ENCODE measurements around the gene COL1A1. TPM values are rescaled to one million over a fixed set of nuclear protein-coding genes. Genes with fewer than 3 reads are reported as not detected.
A peak's percentile ranks its signal among the peaks of the same experiment; 100 is the strongest.

COL1A1 gene
- total RNA-seq, 1 experiment from 2014 or later = 86.8 TPM

DNA sequence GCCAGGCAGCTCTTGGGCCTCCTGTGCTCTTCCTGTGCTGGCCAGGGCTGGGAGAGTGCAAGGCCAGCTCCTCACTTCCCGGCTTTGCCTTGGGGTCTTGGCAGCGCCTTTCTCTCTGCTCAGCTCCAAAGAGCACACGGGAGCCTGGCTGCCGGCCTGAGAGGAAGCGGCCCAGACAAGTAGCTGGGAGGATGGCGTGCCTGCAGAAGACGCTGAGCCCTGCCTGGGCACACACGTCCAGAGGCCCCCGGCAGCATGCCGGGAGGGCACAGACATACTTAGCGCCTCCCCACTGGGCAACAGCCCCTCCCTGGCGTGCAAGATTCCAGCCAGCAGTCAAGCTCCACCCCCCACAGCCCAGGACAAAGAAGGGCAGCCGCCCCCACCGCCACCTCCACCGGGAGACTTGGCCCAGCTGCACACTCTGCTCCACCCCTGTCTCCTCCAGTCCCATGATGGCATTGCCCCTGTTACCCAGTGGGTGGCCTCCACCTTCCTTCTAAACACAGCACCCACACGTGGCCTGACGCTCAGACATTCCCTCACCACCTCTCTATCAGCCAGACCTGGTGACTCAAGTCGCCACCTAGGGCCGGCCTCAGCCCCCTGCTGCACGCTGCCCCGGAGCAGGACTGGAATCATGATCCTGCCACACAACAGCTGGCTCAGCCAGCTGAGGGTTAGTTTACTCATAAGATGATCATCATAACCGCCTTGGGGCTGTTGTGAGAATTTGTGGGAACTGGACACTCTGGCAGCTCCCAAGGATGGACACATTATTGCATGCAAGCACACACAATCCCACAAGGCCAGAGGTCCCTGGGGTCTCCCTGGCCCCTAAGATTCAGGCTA, 23.2 kb downstream of the COL1A1 start:
- in situ Hi-C loops (cut with HindIII; ENCODE audit: low sequenced_read_pairs) = no loop called here
- DNase-seq (ENCODE audit: low spot score) = peak; percentile 59

DNA sequence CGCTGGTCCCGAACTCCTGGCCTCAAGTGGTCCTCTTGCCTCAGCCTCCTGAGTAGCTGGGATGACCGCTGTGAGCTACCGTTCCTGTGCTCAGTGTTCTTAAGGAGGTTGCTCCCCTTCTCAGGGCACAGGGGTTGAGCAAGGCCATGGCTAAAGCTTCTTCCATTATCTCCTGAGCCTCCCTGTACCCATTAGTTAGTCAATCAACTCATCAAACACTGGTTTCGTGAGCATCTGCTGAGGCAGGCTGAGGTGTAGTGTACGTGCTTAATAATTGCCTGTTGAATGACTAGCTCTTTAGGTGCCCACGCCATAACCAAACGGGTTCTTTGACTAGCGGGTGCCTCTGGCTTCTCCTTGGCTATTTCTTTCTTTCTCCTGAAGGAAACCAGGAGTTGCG, 24.0 kb downstream of the COL1A1 start:
- DNase-seq (ENCODE audit: low spot score) = no peak
- in situ Hi-C loops (cut with HindIII; ENCODE audit: low sequenced_read_pairs) = no loop called here

DNA sequence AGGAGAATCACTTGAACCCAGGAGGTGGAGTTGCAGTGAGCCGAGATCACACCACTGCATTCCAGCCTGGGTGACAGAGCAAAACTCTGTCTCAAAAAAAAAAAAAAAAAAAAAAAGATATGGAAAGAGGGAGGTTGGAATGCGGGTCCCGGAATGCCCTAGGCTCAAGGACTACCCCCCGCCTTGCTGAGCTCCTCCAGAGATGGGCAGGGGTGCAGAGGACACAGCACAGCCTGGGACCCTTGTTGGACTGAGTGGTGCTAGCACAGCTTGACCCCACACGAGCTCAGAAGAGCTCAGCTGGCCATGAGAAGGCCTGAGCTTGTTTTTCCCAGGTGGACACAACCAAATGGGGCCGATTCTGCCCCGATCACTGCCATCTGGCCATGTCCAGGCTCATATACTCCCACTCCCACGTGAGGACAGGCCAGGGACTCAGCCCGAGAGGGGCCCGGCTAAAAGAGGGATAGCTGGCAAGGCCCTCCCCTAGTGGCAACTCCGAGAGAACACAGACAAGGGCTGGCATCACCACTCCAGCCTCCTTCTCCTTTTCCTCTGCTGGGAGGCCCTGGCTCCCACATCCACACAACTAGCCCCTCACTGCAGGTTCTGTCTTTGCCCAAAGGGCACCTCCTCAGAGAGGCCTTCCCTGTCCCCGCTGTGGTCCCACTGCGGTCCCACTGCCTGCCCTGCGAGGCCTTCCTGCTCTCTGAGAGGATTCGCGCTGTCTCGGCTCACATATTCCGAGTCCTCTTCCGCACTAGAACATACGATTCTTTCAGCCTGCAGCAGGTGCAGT, 24.7 kb downstream of the COL1A1 start:
- DNase-seq (ENCODE audit: low spot score) = no peak
- in situ Hi-C loops (cut with HindIII; ENCODE audit: low sequenced_read_pairs) = no loop called here

DNA sequence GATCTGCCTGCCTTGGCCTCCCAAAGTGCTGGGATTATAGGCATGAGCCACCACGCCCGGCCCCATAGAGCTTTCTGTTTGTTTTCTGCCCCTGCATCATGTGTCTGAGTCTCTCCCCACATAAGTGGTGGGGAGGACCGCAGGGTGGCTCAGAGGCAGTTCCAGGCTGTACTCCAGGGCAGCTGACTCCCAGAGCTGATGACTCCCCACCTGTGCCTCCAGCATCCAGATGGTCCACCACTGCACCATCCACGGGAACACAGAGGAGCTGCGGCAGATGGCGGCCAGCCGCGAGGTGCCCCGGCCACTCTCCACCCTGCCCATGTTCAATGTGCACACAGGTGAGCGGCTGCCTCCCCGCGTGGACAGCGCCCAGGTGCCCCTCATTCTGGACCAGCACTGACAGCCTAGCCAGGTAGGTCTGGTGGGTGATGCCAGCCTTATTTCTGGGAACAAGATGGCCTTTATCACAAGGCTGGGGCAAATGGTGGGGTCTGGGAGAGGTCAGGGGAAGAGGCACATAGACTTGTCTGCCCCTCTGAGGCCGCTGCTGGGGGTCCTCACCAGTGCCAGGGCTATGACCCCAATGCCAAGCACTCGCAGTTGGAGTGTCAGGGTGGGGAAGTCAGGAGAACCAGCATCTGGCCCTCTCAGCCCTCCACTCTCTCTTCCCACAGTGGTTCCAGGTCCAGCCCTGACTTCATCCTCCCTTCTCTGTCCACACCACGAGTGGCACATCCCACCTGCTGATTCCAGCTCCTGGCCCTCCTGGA, 26.2 kb downstream of the COL1A1 start:
- no peak for DNase-seq (ENCODE audit: low spot score)
- in situ Hi-C loops (cut with HindIII; ENCODE audit: low sequenced_read_pairs) = no loop called here

GRCh38 chr17:50174444-50174843, 27.0 kb downstream of the COL1A1 start:
- DNase-seq (ENCODE audit: low spot score) = no peak
- in situ Hi-C loops (cut with HindIII; ENCODE audit: low sequenced_read_pairs) = no loop called here

DNA sequence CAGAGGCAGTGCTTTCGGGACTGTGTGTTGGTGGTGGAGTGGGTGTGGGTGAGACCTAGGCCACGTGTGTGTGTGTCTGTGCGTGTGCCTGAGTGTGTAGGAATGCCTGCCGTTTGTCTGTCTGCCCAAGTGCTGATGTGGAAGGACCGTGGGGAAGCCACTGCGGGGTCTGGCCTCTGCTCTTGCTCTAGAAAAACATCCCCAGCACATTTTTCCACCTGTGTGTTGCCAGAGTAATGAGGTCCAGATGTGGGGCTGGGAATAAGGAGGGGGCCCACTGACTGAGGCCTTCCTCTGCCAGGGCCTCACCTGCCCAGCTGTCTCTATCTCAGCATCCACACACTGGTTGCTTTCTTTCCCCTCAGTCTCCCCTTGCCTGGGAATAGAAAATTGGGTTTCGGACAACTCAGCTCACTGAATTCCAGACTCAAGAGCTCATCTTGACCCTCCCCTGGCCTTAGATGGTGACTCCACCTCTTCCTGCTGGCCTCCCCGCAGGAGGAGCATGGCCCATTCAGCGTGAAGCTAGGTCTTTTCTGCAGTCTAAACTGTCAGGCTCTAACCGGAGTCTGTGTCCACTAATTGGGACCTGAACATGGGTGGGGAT, 28.0 kb downstream of the COL1A1 start:
- in situ Hi-C loops (cut with HindIII; ENCODE audit: low sequenced_read_pairs) = no loop called here
- no peak for DNase-seq (ENCODE audit: low spot score)

DNA sequence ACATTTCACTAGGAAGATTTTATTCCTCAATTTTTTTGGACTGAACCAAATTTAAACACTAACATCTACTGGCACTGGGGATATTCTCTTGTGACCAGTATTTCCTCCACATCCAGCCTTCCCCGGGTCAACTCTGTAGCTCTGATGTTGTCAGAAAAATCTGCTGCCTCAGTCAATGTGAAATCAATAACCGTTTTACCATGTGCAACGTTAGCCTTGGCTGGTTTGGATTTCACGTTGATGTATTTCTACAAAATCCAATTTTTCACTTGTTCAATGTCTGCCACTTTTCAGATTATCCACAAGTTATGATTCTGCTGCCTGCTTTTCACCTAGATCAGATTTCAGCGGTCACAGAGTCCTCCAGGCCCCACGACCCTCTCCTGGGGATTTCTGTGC, 28.5 kb downstream of the COL1A1 start:
- in situ Hi-C loops (cut with HindIII; ENCODE audit: low sequenced_read_pairs) = no loop called here

DNA sequence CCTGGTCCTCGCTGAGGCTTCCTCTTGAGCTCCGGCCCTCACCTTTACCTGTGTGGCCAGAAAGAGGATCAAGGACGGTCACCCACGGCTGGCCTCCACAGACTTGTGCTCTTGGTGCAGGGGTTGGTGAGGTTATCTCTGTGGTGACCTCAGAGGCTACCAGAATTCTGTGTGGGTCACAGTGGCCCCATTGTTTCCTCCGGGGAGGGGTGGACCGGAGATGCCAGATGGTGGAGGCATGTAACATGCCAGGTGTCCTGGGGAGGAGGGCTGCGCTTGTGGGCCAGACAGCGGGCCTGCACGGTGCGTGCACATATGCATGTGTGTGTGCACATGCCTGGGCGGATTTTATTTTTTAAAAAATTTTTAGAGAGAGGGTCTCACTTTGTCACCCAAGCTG, 29.3 kb downstream of the COL1A1 start:
- in situ Hi-C loops (cut with HindIII; ENCODE audit: low sequenced_read_pairs) = no loop called here
- DNase-seq (ENCODE audit: low spot score) = peak; percentile 68

More for the DNA sequence above, 28.5 kb downstream of the COL1A1 start:
- no peak for DNase-seq (ENCODE audit: low spot score)

DNA sequence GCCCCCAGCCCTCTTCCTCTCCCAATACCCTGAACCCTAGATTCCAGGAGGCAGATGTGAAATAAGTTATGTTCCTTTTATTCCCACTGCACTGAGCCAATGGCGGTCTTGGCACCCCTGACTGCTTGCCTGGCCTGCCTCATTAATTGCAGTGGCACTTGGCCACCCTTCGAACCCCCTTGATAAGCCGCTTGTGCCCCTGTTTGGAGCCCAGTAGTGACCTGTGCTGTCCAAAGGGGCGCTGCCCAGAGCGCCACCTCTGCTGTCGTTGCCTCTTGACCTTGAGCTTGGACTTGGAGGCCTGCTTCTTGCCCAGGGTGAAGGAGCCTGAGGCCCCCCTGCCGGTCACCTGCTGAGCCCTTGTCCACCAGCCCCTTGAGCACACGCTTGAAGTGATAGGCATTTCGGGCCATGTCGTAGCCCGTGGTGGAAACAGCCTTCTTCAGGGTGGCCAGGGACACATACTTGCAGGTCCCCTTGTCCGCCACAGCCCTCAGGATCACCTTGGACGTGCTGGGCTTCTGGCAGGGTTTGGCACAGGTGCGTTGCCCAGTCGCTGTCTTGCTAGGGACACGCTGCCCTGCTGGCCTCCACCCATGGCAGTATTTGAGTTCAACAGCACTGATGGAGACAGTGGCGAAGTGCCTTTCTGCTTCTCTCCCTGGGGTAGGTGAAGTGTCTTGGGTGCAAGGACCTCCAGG, 29.9 kb downstream of the COL1A1 start:
- no peak for DNase-seq (ENCODE audit: low spot score)
- in situ Hi-C loops (cut with HindIII; ENCODE audit: low sequenced_read_pairs) = no loop called here

DNA sequence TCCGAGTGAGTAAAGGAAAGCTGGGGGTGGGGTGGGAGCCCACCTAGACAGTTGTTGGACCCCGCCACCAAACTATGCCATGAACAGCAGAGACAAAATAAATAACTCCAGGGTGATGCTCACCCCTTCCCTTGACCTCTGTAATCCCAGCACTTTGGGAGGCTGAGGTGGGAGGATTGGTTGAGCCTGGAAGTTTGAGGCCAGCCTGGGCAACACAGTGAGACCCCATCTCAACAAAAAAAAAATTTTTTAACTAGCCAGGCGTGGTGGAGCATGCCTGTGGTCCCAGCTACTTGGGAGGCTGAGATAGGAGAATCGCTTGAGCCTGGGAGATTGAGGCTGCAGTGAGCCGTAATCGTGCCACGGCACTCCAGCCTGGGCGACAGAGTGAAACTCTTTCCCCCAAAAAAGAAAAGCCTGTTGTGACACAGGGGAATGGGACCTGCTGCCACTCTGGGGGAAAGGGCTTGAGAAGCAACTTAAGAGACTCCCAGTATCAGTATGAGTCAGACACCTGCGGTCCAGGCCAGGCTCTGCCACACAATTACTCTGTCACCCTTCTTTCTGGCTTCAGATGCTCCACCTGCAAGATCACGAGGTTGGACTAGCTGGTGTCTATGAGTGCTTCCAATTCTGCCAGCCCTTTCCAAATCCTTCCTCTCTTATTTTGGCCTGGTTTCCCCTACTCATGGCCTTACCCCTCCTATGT, 30.6 kb downstream of the COL1A1 start:
- in situ Hi-C loops (cut with HindIII; ENCODE audit: low sequenced_read_pairs) = no loop called here

DNA sequence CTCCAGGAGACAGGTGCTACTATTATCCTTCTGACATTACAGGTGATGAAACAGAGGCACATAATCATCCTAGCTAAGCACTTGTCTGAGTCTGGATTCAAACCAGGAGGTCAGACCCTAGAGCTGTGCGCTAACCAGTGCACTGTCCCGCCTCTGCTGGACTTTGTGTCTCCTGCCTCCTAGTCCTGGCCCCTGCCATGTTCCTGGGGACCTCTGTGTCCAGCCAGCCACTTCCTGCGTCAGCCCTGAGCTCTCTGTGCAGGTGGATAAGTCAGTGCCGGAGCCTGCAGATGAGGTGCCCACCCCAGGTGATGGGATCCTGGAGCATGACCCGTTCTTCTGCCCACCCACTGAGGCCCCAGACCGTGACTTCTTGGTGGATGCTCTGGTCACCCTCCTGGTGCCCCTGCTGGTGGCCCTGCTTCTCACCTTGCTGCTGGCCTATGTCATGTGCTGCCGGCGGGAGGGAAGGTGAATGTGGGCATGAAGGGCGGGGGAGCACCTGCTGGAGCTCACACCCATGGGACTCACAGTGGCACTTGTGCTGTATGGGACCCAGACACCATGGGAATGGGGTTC, 31.5 kb downstream of the COL1A1 start:
- in situ Hi-C loops (cut with HindIII; ENCODE audit: low sequenced_read_pairs) = no loop called here
- DNase-seq (ENCODE audit: low spot score) = no peak

More for the DNA sequence above, 30.6 kb downstream of the COL1A1 start:
- peak; percentile 59 for DNase-seq (ENCODE audit: low spot score)

DNA sequence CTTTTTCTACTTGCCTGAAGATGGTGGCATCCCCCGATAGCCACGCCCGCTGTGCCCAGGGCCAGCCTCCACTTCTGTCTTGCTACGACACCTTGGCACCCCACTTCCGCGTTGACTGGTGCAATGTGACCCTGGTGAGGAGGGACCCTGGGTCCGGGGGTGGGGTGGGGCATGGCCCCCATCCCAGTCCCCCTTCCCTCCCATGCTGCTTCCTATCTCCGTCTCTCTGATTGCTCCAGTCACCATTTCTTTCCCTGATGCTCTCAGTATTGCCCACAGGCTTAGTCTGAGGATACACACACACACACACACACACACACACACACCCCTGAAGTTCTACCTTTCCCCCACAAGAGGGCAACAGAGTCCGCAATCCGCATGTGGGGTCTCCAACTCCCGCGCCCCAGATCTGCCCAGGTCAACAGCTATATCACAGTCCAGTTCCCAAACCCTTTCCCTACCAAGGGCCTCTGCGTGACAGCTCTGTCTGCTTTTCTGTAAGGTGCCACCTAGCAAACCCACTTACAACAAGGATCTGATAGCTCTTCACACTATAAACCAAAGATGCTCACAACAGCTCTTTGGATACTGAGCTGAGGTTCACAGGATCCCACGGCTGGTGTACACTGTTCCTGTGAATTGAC, 32.2 kb downstream of the COL1A1 start:
- in situ Hi-C loops (cut with HindIII; ENCODE audit: low sequenced_read_pairs) = no loop called here
- DNase-seq (ENCODE audit: low spot score) = peak; percentile 73

DNA sequence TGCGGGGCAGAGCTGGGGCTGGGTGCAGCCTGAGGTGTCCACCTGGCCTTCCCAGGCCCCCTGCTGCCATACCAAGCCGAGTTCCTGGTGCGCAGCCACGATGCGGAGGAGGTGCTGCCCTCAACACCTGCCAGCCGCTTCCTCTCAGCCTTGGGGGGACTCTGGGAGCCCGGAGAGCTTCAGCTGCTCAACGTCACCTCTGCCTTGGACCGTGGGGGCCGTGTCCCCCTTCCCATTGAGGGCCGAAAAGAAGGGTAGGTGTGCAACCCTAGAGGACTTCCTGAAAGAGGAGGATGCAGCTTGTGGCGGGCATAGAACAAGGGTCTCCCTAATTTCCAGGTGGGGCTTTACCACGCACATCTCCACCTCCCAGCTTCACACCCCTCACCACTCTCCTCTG, 33.1 kb downstream of the COL1A1 start:
- in situ Hi-C loops (cut with HindIII; ENCODE audit: low sequenced_read_pairs) = no loop called here

DNA sequence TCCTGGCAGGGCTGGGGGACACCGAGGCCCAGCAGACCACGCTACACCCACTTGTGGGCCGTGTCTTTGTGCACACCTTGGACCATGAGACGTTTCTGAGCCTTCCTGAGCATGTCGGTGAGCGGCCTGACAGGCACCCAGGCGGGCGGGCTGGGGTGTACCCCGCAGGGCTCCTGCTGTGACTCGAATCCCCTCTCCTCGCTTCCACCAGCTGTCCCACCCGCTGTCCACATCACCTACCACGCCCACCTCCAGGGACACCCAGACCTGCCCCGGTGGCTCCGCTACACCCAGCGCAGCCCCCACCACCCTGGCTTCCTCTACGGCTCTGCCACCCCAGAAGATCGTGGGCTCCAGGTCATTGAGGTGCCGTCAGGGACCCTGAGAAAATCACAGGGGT, 34.1 kb downstream of the COL1A1 start:
- no peak for DNase-seq (ENCODE audit: low spot score)
- in situ Hi-C loops (cut with HindIII; ENCODE audit: low sequenced_read_pairs) = no loop called here

More for the DNA sequence above, 33.1 kb downstream of the COL1A1 start:
- no peak for DNase-seq (ENCODE audit: low spot score)

DNA sequence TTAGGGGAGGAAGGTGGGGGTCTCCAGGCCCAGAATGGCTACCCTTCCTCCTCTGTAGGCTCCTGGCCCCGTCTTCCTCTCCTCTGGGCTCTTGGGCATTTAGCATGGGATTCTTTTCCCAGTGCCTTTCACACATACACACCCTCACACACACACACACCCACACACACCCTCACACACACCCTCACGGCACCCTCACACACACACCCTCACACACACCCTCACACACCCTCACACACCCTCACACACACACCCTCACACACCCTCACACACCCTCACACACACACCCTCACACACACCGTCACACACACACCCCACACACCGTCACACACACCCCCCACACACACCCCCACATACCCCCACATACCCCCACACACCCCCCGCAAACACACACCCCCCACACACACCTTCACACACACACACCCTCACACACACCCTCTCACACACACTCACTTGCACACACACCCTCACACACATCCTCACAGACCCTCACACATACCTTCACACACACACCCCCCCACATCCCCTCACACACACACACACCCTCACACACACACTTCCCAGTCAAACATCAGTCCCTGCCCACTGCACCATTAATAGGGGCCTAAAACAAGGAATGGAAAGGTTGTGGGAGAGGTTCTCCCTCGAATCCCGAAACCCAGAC, 34.8 kb downstream of the COL1A1 start:
- in situ Hi-C loops (cut with HindIII; ENCODE audit: low sequenced_read_pairs) = no loop called here
- no peak for DNase-seq (ENCODE audit: low spot score)

GRCh38 chr17:50165867-50166517, 35.4 kb downstream of the COL1A1 start, which contains the start of gene SGCA:
TSS of gene SGCA (plus strand) at chr17:50166005. CDS start at chr17:50166041, 36 bp downstream.
- DNase-seq (ENCODE audit: low spot score) = peak; percentile 71
- in situ Hi-C loops (cut with HindIII; ENCODE audit: low sequenced_read_pairs) = no loop called here
